ENCODE results near the gene CLCNKA. TPM values are rescaled to one million over a fixed set of nuclear protein-coding genes. Genes with fewer than 3 reads are reported as not detected.
A peak's percentile ranks its signal among the peaks of the same experiment; 100 is the strongest.
"Not testable (repeated sequence)": the region's sequence is repeated elsewhere in the genome, so short reads cannot be mapped to it uniquely, and the experiment has no call there.

CLCNKA gene
- total RNA-seq, 1 donor from 2014 or later: 1.6 TPM

GRCh38 chr1:16046842-16047241 is 25.0 kb downstream of the CLCNKA start:
- H3K27me3 Mint-ChIP-seq: no peaks in the 10 kb centered on the region
- peak overlapping the region; percentile 30 for H3K27ac Mint-ChIP-seq
- no peak for DNase-seq (ENCODE audit: extremely low spot score, unreplicated experiment)
- no peaks in the 10 kb centered on the region for H3K9me3 Mint-ChIP-seq
- no peaks in the 10 kb centered on the region for H3K36me3 Mint-ChIP-seq
- TF ChIP-seq, protein P1, sequence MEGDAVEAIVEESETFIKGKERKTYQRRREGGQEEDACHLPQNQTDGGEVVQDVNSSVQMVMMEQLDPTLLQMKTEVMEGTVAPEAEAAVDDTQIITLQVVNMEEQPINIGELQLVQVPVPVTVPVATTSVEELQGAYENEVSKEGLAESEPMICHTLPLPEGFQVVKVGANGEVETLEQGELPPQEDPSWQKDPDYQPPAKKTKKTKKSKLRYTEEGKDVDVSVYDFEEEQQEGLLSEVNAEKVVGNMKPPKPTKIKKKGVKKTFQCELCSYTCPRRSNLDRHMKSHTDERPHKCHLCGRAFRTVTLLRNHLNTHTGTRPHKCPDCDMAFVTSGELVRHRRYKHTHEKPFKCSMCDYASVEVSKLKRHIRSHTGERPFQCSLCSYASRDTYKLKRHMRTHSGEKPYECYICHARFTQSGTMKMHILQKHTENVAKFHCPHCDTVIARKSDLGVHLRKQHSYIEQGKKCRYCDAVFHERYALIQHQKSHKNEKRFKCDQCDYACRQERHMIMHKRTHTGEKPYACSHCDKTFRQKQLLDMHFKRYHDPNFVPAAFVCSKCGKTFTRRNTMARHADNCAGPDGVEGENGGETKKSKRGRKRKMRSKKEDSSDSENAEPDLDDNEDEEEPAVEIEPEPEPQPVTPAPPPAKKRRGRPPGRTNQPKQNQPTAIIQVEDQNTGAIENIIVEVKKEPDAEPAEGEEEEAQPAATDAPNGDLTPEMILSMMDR (conservative IDR thresholded peaks at IDR 0.05): no peak
- no peak overlapping the region for H3K4me3 Mint-ChIP-seq
- H3K4me1 Mint-ChIP-seq (ENCODE audit: unreplicated experiment): no peaks in the 10 kb centered on the region

GRCh38 chr1:16047791-16048475 is 26.1 kb downstream of the CLCNKA start:
- TF ChIP-seq, protein P1 (conservative IDR thresholded peaks at IDR 0.05): no peak
- Mint-ChIP-seq H3K27me3 (no peaks in the 10 kb centered on the region), H3K4me1 (ENCODE audit: unreplicated experiment) (no peaks in the 10 kb centered on the region), H3K9me3 (no peaks in the 10 kb centered on the region), H3K27ac (peak overlapping the region; percentile 30), H3K4me3 (peak overlapping the region; percentile 78), H3K36me3 (no peaks in the 10 kb centered on the region)
- DNase-seq (ENCODE audit: extremely low spot score, unreplicated experiment): no peak

GRCh38 chr1:16048573-16049189 is 26.8 kb downstream of the CLCNKA start:
- peak; percentile 84 for DNase-seq (ENCODE audit: extremely low spot score, unreplicated experiment)
- TF ChIP-seq, protein P1 (conservative IDR thresholded peaks at IDR 0.05): peak; percentile 14
- no peaks in the 10 kb centered on the region for H3K27me3 Mint-ChIP-seq
- no peaks in the 10 kb centered on the region for H3K4me1 Mint-ChIP-seq (ENCODE audit: unreplicated experiment)
- peak overlapping the region; percentile 79 for H3K4me3 Mint-ChIP-seq
- H3K27ac Mint-ChIP-seq: no peak overlapping the region
- no peaks in the 10 kb centered on the region for H3K9me3 Mint-ChIP-seq
- H3K36me3 Mint-ChIP-seq: no peaks in the 10 kb centered on the region

- H3K4me1 Mint-ChIP-seq (ENCODE audit: unreplicated experiment): no peaks in the 10 kb centered on the region
- no peaks in the 10 kb centered on the region for H3K36me3 Mint-ChIP-seq
- H3K27ac Mint-ChIP-seq: no peak overlapping the region
- no peaks in the 10 kb centered on the region for H3K9me3 Mint-ChIP-seq
- DNase-seq (ENCODE audit: extremely low spot score, unreplicated experiment): no peak
- TF ChIP-seq, protein P1 (conservative IDR thresholded peaks at IDR 0.05): no peak
- peak overlapping the region; percentile 51 for H3K4me3 Mint-ChIP-seq
- H3K27me3 Mint-ChIP-seq: no peaks in the 10 kb centered on the region
These were observed 28.5 kb downstream of the CLCNKA start for GRCh38 chr1:16050328-16050727.

GRCh38 chr1:16051039-16051438 is 29.2 kb downstream of the CLCNKA start:
- DNase-seq (ENCODE audit: extremely low spot score, unreplicated experiment): no peak
- Mint-ChIP-seq H3K4me3 (no peak overlapping the region), H3K36me3 (no peaks in the 10 kb centered on the region)

DNA sequence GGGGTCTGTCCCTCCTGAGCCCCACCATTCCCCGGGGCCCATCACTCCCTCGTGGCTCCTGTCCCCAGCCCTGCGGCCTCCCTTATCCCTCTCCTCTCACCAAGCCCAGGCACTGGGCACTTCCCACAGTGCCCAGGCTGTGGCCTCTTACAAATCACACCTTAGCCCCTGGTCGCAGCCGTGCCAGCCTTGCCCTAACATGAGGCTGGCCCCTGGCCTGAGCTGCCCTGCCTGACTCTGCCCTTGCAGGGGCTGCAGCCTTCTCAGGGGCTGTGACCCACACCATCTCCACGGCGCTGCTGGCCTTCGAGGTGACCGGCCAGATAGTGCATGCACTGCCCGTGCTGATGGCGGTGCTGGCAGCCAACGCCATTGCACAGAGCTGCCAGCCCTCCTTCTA is 30.1 kb downstream of the CLCNKA start:
- not testable (repeated sequence) for H3K4me3 Mint-ChIP-seq; DNase-seq (ENCODE audit: extremely low spot score, unreplicated experiment); H3K27ac Mint-ChIP-seq; H3K27me3 Mint-ChIP-seq; H3K4me1 Mint-ChIP-seq (ENCODE audit: unreplicated experiment); H3K36me3 Mint-ChIP-seq; H3K9me3 Mint-ChIP-seq

More at GRCh38 chr1:16051039-16051438, 29.2 kb downstream of the CLCNKA start:
- H3K27ac Mint-ChIP-seq: no peak overlapping the region
- no peaks in the 10 kb centered on the region for H3K27me3 Mint-ChIP-seq
- TF ChIP-seq, protein P1 (conservative IDR thresholded peaks at IDR 0.05): no peak
- peaks cover 4% of the 10 kb centered on the region for H3K4me1 Mint-ChIP-seq (ENCODE audit: unreplicated experiment)
- H3K9me3 Mint-ChIP-seq: no peaks in the 10 kb centered on the region
